Activated naive CD8-positive, alpha-beta T cell treated with anti-CD3 and anti-CD28 coated beads for 36 hours (primary cell): ENCODE data around the gene CACNA2D4. TPM values are rescaled to one million over a fixed set of nuclear protein-coding genes. Genes with fewer than 3 reads are reported as not detected.

ENCODE experiments used
- DNase-seq: peaks from one replicate; pipeline ENCODE4 v3.0.0; 2021
- H3K27ac Mint-ChIP-seq: one replicate; pipeline ENCODE4 v1.8.0; 2022; ENCODE audit warnings: mild to moderate bottlenecking, moderate library complexity, mixed read lengths
- H3K27me3 Mint-ChIP-seq: one replicate; pipeline ENCODE4 v1.8.0; 2022; ENCODE audit warnings: mild to moderate bottlenecking, mixed read lengths
- H3K36me3 Mint-ChIP-seq: one replicate; pipeline ENCODE4 v1.8.0; 2021; ENCODE audit warnings: mild to moderate bottlenecking, mixed read lengths
- H3K4me1 Mint-ChIP-seq: one replicate; pipeline ENCODE4 v1.8.0; 2021; ENCODE audit warnings: mixed read lengths
- H3K4me3 Mint-ChIP-seq: one replicate; pipeline ENCODE4 v1.8.0; 2022; ENCODE audit warnings: mild to moderate bottlenecking, moderate library complexity, mixed read lengths
- H3K9me3 Mint-ChIP-seq: one replicate; pipeline ENCODE4 v1.8.0; 2022; ENCODE audit warnings: mixed read lengths
- total RNA-seq, 2 experiments: library from RNA; stranded (reverse); gene quantifications; one replicate each; pipeline ENCODE4 v1.2.3, GENCODE V29; 2021

Gene CACNA2D4
- total RNA-seq, 2 experiments from 2014 or later: 3.8 to 4.0 TPM

DNA sequence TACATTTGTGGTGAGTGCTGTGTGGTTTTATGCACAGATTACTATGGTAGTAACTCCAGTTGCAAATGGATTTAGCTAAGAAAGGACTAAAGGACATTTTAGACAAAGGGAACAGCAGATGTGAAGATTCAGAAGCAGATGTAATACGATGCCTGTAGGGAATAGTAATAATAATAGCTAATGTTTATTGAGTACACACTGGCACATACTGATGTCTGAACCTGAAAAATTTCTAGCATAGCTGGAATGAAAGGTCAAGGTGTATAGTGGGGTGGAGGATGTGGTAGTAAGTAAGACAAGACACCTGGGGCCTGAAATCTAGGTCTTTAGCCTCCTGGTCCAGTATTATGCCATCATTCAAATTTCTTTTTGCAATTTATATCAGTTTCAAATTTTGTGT lies 152.3 kb downstream of the CACNA2D4 start:
- Mint-ChIP-seq H3K4me3 (no peak overlapping the region), H3K27ac (no peak overlapping the region), H3K9me3 (no peaks in the 10 kb centered on the region), H3K27me3 (no peaks in the 10 kb centered on the region), H3K36me3 (peaks cover 5% of the 10 kb centered on the region), H3K4me1 (peaks cover 9% of the 10 kb centered on the region)
- DNase-seq: no peak

DNA sequence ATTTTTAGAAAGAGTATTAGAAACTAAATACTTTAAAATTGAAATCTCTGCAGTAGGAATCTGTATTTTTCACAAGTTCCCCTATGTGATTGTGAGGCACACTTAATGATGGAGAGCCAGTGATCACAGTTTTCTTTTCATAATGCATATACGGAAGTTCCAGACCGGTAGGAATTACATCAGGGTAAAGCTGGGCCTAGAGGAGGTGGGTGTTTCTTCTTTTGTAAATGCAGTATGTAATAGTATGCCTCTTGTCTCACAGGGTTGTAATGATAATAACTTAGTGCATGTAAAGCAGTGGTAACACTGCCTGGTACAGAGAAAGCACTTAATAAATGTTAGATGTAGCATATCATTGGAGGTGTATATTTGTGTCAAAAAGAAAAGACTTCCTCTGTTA lies 155.3 kb downstream of the CACNA2D4 start:
- Mint-ChIP-seq H3K27me3 (no peaks in the 10 kb centered on the region), H3K27ac (no peak overlapping the region), H3K4me1 (peaks cover 15% of the 10 kb centered on the region), H3K36me3 (peaks cover 28% of the 10 kb centered on the region), H3K4me3 (no peak overlapping the region), H3K9me3 (peaks cover 2% of the 10 kb centered on the region)
- DNase-seq: no peak

DNA sequence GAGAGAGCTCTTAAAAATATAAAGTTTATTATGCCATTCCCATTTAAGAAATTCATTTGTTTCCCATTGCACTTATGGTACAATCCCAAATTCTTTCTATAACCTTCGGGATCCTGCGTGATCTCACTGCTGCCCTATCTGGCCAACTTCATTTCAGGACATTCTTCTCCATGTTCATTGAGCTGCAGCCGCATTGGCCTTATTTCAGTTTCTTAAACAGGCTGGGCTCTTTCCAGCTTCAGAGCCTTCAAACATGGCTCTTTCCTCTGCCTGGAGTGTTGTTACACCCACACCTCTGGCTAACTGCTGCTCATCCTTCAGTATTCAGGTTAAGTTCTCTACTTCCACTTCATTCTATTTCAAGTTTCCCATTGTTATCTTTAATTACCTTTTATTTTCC lies 156.6 kb downstream of the CACNA2D4 start:
- Mint-ChIP-seq H3K4me3 (no peak overlapping the region), H3K9me3 (peaks cover 2% of the 10 kb centered on the region), H3K27ac (no peak overlapping the region), H3K4me1 (peaks cover 18% of the 10 kb centered on the region), H3K36me3 (peaks cover 38% of the 10 kb centered on the region), H3K27me3 (no peaks in the 10 kb centered on the region)
- DNase-seq: no peak

DNA sequence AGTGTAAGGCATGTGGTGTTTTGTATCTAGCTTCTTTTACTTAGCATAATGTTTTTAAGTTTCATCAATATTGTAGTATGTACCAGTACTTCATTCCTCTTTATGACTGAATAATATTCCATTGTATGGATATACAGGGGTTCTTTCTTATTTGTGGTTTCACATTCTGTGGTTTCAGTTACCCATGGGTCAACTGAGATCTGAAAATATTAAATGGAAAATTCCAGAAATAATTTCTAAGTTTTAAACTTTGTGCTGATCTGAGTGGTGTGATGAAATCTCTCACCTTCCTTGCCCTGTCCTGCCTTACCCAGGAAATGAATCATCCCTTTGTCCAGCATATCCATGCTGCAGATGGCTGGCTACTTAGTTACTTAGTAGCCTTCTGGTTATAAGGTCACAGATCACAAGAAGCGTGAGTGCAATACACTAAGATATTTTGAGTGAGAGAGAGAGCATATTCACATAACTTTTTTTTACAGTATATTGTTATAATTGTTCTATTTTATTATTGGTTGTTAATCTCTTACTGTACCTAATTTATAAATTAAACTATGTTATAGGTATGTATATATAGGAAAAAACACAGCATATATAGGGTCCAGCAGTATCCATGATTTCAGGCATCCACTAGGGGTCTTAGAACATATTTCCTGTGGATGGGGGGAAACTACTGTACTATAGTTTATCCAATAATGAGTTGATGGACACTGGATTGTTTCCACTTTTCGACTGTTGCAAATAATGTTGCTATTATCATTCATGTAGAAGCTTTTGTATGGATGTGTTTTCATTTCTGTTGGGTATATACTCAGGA lies 157.7 kb downstream of the CACNA2D4 start:
- Mint-ChIP-seq H3K4me1 (peaks cover 19% of the 10 kb centered on the region), H3K4me3 (no peak overlapping the region), H3K27ac (peak overlapping the region; percentile 69), H3K27me3 (no peaks in the 10 kb centered on the region), H3K9me3 (peaks cover 2% of the 10 kb centered on the region), H3K36me3 (peaks cover 42% of the 10 kb centered on the region)
- no peak for DNase-seq

DNA sequence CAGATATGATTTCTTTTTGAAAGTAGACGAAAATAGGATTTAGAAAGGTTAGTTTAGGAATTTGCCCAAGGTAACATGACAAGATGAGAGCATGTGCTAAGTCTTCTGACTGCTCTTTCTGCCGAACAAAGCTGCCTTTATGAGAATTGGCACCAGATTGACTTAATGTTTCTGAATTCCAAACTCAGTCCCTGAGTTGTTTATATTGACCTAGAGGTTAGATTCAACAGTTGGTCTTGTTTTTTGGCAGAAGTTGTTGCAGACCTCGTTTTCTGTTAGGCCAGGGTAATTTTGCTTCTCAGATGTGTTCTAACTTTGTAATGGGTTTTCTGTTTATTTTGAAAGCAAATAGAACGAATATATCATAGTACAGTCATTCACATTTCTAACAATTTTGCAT lies 159.6 kb downstream of the CACNA2D4 start:
- H3K27me3 Mint-ChIP-seq: no peaks in the 10 kb centered on the region
- peaks cover 49% of the 10 kb centered on the region for H3K36me3 Mint-ChIP-seq
- DNase-seq: no peak
- H3K4me1 Mint-ChIP-seq: peaks cover 15% of the 10 kb centered on the region
- no peak overlapping the region for H3K27ac Mint-ChIP-seq
- peaks cover 2% of the 10 kb centered on the region for H3K9me3 Mint-ChIP-seq
- no peak overlapping the region for H3K4me3 Mint-ChIP-seq

DNA sequence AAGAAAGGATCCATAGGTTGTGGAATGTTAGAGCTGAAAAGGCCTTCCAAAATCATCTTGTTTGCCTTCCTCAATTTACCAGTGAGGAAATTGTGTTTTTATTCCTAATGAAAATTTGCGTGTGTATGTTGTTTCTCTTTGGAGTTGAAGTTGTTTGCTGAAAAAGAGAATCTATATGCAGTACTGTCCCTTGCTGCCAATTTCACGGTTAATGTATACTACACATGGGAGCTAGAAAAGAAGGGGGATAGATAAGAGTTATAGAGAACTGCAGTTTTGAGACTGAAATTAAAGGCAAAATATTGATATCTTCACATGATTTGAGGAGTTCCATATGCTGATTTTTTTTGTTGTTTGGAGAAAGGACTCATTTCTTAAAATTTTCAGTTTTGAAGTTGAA lies 160.1 kb downstream of the CACNA2D4 start:
- peaks cover 49% of the 10 kb centered on the region for H3K36me3 Mint-ChIP-seq

DNA sequence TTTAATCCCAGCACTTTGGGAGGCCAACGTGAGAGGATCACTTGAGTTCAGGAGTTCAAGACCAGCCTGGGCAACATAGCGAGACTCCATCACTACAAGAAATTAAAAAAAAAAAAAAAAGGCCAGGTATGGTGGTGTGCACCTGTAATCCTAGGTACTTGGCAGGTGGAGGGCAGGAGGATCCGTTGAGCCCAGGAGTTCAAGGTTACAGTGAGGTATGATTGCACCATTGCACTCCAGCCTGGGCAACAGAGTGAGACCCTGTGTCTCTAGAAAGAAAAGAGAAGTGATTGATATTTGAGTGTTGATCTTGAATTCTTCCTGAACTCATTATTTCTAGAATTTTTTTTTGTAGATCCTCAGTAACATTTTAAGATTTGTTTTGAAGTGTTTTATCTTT lies 168.2 kb downstream of the CACNA2D4 start:
- peaks cover 44% of the 10 kb centered on the region for H3K36me3 Mint-ChIP-seq
- H3K27me3 Mint-ChIP-seq: no peaks in the 10 kb centered on the region

More for the DNA sequence above, 160.1 kb downstream of the CACNA2D4 start:
- no peak overlapping the region for H3K27ac Mint-ChIP-seq
- H3K27me3 Mint-ChIP-seq: no peaks in the 10 kb centered on the region
- peaks cover 2% of the 10 kb centered on the region for H3K9me3 Mint-ChIP-seq
- H3K4me3 Mint-ChIP-seq: no peak overlapping the region
- no peak for DNase-seq
- peaks cover 15% of the 10 kb centered on the region for H3K4me1 Mint-ChIP-seq

DNA sequence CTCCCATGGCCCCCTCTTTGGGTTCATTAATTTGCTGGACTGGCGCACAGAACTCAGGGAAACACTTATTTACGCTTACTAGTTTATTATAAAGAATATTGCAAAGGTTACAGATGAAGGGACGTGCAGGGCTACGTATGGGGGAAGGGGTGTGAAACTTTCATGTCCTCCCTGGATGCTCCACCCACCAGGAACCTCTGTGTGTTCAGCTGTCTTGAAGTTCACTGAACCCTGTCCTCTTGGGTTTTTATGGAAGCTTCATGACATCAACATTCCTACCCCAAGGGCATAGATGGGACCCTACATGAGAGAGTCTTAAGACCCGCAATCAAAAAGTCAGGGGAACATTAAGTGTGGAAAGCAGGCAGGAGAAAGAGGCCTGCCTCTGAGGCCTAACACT lies 169.4 kb downstream of the CACNA2D4 start:
- no peak overlapping the region for H3K27ac Mint-ChIP-seq
- H3K4me3 Mint-ChIP-seq: no peak overlapping the region
- DNase-seq: no peak
- peaks cover 46% of the 10 kb centered on the region for H3K36me3 Mint-ChIP-seq
- H3K4me1 Mint-ChIP-seq: peaks cover 11% of the 10 kb centered on the region
- no peaks in the 10 kb centered on the region for H3K27me3 Mint-ChIP-seq
- H3K9me3 Mint-ChIP-seq: peaks cover 24% of the 10 kb centered on the region

More for the DNA sequence above, 168.2 kb downstream of the CACNA2D4 start:
- Mint-ChIP-seq H3K4me1 (peaks cover 11% of the 10 kb centered on the region), H3K4me3 (no peak overlapping the region), H3K9me3 (peaks cover 22% of the 10 kb centered on the region), H3K27ac (no peak overlapping the region)
- no peak for DNase-seq

DNA sequence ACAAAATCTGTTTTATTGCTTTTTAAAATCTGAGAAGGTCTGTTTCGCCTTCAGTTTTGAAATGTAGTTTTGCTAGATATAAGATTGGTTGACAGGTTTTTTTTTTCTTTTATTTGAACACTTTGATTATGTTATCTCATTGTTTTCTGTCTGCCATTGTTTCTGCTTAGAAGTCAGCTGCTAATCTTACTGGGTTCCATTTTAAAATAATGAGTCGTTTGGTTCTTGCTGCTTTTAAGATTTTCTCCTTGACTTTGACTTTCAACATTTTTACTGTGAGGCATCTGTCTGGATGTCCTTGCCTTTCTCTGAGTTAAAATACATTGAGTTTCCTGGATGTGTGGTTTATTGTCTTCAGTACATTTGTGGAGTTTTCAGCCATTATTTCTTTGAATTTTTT lies 170.8 kb downstream of the CACNA2D4 start:
- no peak overlapping the region for H3K27ac Mint-ChIP-seq
- H3K36me3 Mint-ChIP-seq: peaks cover 50% of the 10 kb centered on the region
- no peak overlapping the region for H3K4me3 Mint-ChIP-seq
- H3K9me3 Mint-ChIP-seq: peaks cover 24% of the 10 kb centered on the region
- DNase-seq: no peak
- peaks cover 8% of the 10 kb centered on the region for H3K4me1 Mint-ChIP-seq
- H3K27me3 Mint-ChIP-seq: no peaks in the 10 kb centered on the region

DNA sequence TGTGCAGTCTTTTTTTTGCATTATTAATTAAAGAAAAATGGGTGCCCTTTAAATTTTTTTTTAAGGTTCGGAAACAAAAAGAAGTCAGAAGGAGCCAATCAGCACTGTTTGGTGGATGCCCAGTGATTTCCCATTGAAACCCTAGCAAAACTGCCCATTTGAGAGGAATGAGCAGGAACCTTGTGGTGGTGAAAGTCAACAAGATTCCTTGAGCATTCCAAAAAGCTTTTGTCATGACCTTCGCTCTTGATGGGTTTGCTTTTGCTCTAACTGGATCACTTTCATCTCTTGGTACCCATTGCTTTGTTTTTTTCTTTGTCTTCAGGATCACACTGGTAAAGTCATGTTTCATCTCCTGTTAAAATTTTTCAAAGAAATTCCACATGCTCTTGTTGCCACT lies 173.5 kb downstream of the CACNA2D4 start:
- H3K27ac Mint-ChIP-seq: no peak overlapping the region
- peaks cover 52% of the 10 kb centered on the region for H3K36me3 Mint-ChIP-seq
- H3K9me3 Mint-ChIP-seq: peaks cover 24% of the 10 kb centered on the region
- peaks cover 22% of the 10 kb centered on the region for H3K4me1 Mint-ChIP-seq
- no peak for DNase-seq
- no peak overlapping the region for H3K4me3 Mint-ChIP-seq
- H3K27me3 Mint-ChIP-seq: no peaks in the 10 kb centered on the region

Other genes with a start within 250 kb of the CACNA2D4 start
- gene ADIPOR2, start 227.6 kb downstream of the CACNA2D4 start, total RNA-seq: 10 to 100 TPM; 59.8 to 62.9 TPM
- not detected for gene LRTM2, start 98.1 kb downstream of the CACNA2D4 start, total RNA-seq
- gene DCP1B, start 85.8 kb upstream of the CACNA2D4 start, total RNA-seq: 10 to 100 TPM; 12.4 to 12.8 TPM
- gene CACNA1C, start 134.3 kb upstream of the CACNA2D4 start, total RNA-seq: under 1 TPM; 0.02 to 0.14 TPM